Testis (tissue), 2 donors: ENCODE measurements around the gene PHF2.

Experiments used
- CTCF ChIP-seq, 3 experiments: fragments of 450-650 bp in 2 of 3; fragments of 200-600 bp in 1 of 3; sonication (generic) in 1 of 3; IDR thresholded peaks; one replicate each; pipeline ENCODE4 v1.5.1; 2016 to 2019; ENCODE audit warnings: antibody characterized with exemption in 3 of 3, mild to moderate bottlenecking in 2 of 3, moderate library complexity in 1 of 3
- POLR2A ChIP-seq: fragments of 450-650 bp; IDR thresholded peaks from one replicate; pipeline ENCODE4 v1.6.1; 2017; ENCODE audit warnings: antibody characterized with exemption, mild to moderate bottlenecking, moderate library complexity

- no peak for TF ChIP-seq CTCF (IDR thresholded peaks at IDR 0.05)
- no peak for TF ChIP-seq POLR2A
Observed at GRCh38 chr9:93587284-93587650, 10.9 kb downstream of the PHF2 start.
